ENCODE measurements around the gene NIPSNAP2.
"Not testable (repeated sequence)": the region's sequence is repeated elsewhere in the genome, so short reads cannot be mapped to it uniquely, and the experiment has no call there.

The NIPSNAP2 gene

GRCh38 chr7:55964261-55965099 is at the start of gene NIPSNAP2:
Gene NIPSNAP2 (plus strand): TSS chr7:55964585. CDS start chr7:55964610, 25 bp downstream.
- DNase-seq: peak; percentile 26

DNA sequence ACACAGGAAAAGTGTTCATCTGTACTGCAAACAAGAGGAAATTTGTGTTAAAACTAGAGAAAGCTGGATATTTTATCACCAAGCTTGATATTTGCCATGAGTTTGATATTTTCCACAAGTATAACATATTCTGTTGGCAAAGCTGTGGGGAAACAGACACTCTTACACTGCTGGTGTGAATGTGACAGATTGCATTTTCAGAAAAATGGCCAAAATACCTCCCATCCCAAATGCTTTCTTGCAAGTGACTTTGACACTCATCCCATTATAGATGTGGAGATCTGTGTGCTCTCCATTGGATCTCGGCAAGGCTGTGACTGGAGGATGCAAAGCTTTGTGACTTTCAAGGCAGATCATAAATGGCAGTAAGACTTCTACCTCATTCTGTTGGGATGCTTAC is 46.6 kb upstream of the NIPSNAP2 start:
- no peak for DNase-seq

- no peak for DNase-seq
Measured at GRCh38 chr7:55928006-55928767, 36.2 kb upstream of the NIPSNAP2 start.

- DNase-seq: no peak
Measured at GRCh38 chr7:55931421-55932151, 32.8 kb upstream of the NIPSNAP2 start.

- DNase-seq: no peak
Measured at GRCh38 chr7:55939514-55940123, 24.8 kb upstream of the NIPSNAP2 start.

GRCh38 chr7:55946545-55946944 is 17.8 kb upstream of the NIPSNAP2 start:
- DNase-seq: no peak

GRCh38 chr7:55951637-55952351 is 12.6 kb upstream of the NIPSNAP2 start, which contains the start of gene MRPS17:
Gene MRPS17 (plus strand): TSS chr7:55951877. CDS start chr7:55953196, 1,319 bp downstream.
- peak; percentile 82 for DNase-seq

DNA sequence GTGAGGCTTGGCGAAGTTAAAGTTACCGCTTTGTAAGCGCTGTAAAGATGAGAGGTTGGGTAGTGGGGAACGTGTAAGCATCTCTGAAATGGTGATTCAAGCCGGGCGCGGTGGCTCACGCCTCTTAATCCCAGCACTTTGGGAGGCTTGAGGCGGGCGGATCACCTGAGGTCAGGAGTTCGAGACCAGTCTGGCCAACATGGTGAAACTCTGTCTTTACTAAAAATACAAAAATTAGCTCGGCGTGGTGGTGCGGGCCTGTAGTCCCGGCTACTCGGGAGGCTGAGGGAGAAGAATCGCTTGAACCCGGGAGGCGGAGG is 12.1 kb upstream of the NIPSNAP2 start:
- DNase-seq: not testable (repeated sequence)

DNA sequence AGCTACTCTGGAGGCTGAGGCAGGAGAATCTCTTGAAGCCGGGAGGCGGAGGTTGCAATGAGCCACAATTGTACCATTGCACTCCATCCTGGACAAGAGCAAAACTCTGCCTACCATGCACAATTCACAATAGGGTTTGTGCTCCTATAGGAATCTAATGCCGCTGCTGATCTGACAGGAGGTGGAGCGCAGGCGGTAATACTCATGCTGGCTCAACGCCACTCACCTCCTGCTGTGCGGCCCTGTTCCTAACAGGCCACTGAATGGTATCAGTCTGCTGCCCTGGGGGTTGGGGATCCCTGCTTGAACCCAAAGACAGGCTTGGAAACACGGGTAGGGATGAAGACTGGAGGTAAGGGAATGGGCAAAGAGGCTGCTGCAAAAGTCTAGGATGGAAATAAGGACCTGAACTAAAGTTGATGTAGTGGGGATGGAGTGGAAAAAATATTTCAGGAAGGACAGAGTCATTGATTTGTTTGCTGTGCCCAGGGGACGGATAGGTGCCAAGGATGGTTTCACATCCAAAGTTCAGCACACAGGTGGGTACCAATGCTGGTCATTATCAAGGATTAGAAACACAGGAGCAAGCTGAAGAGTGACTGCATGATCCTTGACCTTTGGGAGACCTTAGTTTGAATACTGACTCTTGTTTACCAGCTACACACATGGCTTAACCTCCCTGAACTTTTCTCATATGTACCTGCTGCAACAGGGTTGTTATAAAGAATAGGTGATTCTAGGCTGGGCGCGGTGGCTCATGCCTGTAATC is 10.5 kb upstream of the NIPSNAP2 start:
- no peak for DNase-seq

GRCh38 chr7:55957190-55957589 is 7.2 kb upstream of the NIPSNAP2 start:
- DNase-seq: no peak

GRCh38 chr7:55962014-55962413 is 2.4 kb upstream of the NIPSNAP2 start:
- no peak for DNase-seq

DNA sequence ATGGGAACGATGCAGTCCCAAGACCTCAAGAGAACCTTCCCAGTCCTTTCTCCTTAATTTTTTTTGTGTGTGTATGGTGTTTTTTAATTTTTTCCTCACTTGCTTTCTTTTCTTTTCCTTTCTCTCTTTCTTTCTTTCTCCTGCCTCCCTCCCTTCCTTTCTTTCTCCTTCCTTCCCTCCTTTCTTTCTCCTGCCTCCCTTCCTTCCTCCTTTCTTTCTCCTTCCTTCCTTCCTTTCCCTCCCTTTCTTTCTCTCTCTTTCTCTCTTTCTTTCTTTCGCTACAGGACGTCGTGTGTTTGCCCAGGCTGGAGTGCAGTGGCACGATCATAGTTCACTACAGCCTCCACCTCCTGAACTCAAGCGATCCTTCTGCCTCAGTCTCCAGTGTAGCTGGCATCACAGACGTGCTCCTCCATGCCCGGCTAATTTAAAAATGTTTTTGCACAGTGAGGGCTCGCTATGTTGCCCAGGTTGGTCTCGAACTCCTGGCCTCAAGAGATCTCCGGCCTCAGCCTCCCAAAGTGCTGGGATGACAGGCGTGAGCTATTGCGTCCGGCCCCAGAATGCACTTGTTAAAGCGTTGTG is 709 bp upstream of the NIPSNAP2 start:
- DNase-seq: no peak

DNA sequence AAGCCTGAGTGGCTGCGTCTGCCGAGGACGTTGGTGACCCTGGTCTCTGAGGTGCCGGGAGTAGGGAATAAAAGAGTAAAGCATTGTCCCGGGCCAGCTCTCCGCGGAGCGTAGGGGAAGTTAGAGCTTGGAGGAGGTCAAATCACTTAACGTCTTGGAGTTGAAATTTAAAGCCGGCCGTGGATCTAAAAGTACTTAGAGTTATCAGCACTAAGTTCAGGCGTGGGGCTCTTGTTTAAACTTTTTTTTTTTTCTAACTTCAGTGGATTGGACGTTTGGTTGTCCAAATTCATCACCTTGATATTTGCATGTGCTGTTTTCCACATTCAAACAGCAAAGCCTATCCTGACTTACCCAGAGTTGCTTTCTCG is 700 bp downstream of the NIPSNAP2 start:
- DNase-seq: no peak

GRCh38 chr7:55965805-55966421 is 1.5 kb downstream of the NIPSNAP2 start:
- DNase-seq: no peak

GRCh38 chr7:55966851-55967250 is 2.5 kb downstream of the NIPSNAP2 start:
- no peak for DNase-seq

DNA sequence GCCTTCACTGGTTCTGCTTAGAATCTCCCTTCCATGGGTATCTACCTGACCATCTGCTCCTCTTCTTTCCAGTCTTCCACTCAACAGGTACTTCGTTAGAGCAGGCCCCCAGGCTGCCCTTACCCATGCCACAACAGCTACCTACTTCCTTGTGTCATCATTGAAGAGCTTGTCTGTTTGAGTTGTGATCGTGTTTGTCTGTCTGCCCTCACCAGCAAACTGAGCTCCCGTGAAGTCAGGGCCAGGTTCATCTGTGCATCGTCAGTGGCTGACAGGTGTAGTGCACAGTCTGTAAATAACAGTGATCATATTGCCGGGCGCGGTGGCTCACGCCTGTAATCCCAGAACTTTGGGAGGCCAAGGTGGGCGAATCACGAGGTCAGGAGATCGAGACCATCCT is 5.0 kb downstream of the NIPSNAP2 start:
- no peak for DNase-seq

DNA sequence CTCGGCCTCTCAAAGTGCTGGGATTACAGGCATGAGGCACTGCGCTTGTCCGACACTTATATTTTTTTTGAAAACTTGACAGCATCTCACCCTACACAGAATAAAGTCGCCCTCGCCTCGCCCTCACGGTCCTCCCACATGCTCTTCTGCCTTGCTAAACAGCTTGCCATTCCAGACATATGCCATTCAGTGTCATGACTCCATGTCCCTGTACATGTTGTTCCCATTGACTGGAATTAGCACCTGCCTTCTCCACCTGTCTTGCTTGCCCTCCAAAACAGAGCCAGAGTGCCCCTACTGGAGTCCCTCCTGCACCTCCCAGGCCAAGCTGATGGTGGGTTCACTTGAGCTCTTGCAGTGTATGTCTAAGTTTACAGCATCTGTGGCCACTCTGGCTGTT is 6.2 kb downstream of the NIPSNAP2 start:
- no peak for DNase-seq

DNA sequence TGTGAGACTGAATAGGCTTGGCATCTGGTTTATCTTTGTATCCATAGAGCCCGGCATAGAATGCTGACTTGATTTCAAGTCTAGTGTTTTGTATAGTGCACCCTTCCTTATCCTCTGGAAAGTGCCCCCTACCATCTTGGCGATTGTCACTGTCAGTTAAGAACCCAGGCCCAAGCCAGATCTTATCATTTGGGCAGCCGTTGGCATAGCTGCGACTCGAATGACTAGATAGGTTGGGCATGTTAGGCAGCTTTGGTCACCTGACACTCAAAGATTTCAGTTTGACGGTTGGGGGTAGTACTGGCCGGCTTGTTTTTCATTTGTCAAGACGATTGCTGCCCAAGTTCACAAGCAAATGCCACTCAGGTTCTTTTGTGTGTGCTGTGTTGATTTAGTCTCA is 6.6 kb downstream of the NIPSNAP2 start:
- DNase-seq: no peak

DNA sequence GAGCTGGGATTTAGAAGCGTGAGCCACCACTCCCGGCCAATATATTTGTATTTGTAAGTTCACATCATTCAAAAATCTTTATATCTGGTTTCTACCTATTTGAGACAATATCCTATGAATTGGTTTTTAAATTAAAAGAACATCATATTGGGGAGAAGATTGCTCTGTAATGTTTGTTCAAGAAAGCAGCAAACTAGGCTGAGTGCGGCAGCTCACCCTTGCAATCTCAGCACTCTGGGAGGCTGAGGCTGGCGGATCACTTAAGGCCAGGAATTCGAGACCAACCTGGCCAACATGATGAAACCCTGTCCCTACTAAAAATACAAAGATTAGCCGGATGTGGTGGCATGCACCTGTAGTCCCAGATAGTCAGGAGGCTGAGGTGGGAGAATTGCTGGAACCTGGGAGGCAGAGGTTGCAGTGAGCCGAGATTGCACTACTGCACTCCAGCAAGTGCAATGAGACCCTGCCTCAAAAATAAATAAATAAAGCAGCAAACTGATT is 9.4 kb downstream of the NIPSNAP2 start:
- no peak for DNase-seq

DNA sequence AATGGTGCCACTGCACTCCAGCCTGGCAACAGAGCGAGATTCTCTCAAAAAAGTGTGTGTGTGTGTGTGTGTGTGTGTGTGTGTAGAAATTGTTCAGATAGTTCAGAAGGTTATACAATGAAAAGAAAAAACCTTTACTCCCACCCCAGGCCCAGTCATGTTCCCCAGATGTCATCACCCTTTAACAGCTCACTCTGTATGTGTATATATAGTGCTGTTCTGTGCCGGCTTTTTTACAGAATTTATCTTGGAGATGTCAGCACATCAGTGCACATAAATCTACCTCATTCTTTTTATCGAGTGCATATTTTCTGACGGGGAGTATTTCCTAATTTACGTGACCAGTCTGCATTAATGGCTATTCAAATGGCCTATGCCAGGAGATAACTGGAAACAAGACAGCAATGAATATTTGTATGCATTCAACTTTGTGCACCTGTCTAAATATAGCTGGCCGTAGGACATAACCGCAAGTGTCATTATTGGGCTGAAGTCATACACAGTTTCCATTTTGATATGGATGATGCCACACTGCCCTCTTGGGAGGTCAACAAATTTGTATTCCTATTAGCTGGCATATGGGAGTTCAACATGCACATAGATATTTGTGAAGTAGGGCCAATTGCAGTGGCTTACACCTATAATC is 11.7 kb downstream of the NIPSNAP2 start:
- DNase-seq: peak; percentile 89
